Fibroblast of the aortic adventitia (primary cell): ENCODE measurements around the gene OLFML2B. TPM values are rescaled to one million over a fixed set of nuclear protein-coding genes. Genes with fewer than 3 reads are reported as not detected.
"Not testable (repeated sequence)": the region's sequence is repeated elsewhere in the genome, so short reads cannot be mapped to it uniquely, and the experiment has no call there.

Experiments used
- DNase-seq: peaks from one replicate; pipeline ENCODE4 v3.0.0-alpha.2; 2010; ENCODE audit warnings: low read depth
- H3K4me3 ChIP-seq: 2 replicates; pipeline ENCODE4 v1.5.1; 2011; ENCODE audit warnings: low read depth, mild to moderate bottlenecking, control low read depth, low read length, moderate library complexity
- CTCF ChIP-seq: IDR thresholded peaks from 2 replicates; pipeline ENCODE4 v1.5.1; 2011; ENCODE audit warnings: mild to moderate bottlenecking, low read length, control low read depth, inconsistent platforms; ENCODE audit not compliant: insufficient read depth
- total RNA-seq: library from RNA; depleted of rRNA; stranded (reverse); fragments of >200 nt; gene quantifications from 2 replicates; pipeline ENCODE4 v1.2.3, GENCODE V29; 2012; ENCODE audit warnings: low replicate concordance

The OLFML2B gene
- total RNA-seq, 1 donor = 14.5 TPM

GRCh38 chr1:162018418-162018817 is 5.3 kb downstream of the OLFML2B start:
- H3K4me3 ChIP-seq = no peak overlapping the region
- no peak for TF ChIP-seq CTCF
- no peak for DNase-seq

- not testable (repeated sequence) for DNase-seq, H3K4me3 ChIP-seq
These were observed 5.9 kb downstream of the OLFML2B start for GRCh38 chr1:162017791-162018190.

DNA sequence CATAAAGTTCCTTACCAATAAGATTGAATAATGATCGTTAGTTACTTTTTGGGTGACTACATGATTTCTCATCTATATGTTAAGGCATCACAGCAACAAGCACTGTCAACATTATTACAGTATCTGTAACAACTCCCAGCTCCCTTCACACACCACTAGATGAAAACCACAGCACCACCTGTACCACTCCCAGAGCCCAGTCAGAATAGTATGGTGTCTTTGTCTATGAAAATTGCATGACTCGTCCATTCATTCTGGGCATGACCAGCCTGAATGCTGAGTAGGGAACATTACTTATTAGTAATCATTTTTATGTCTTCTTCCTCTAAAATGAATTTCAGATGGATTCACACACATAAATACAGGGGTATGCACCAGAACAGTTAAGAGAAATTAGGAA is 7.0 kb downstream of the OLFML2B start:
- no peak overlapping the region for H3K4me3 ChIP-seq
- no peak for DNase-seq
- TF ChIP-seq CTCF = no peak

GRCh38 chr1:162015196-162015595 is 8.5 kb downstream of the OLFML2B start:
- DNase-seq = no peak
- TF ChIP-seq CTCF = no peak
- H3K4me3 ChIP-seq = no peak overlapping the region

DNA sequence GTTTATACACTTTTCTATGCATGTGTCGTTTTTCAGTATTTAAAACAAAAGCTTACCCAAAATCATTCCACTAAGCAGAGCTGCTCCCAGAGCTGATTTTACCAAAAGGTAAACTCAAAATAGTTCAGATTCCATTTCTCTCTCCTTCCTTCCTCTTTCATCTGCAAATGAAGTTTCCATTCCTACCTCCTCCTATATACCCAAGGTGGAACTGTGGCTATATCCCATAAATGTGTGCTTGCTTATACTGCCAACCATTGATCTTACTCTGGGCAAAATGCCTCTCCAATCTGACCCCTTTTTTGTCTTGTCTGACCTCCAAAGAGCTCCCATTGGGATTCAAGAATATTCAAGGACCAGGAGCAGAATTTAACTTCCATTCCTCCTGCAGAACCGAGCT is 9.5 kb downstream of the OLFML2B start:
- no peak overlapping the region for H3K4me3 ChIP-seq
- TF ChIP-seq CTCF = no peak

GRCh38 chr1:162013289-162013688 is 10.4 kb downstream of the OLFML2B start:
- no peak for DNase-seq
- no peak overlapping the region for H3K4me3 ChIP-seq
- TF ChIP-seq CTCF = no peak

More for the DNA sequence above, 9.5 kb downstream of the OLFML2B start:
- no peak for DNase-seq

- TF ChIP-seq CTCF = no peak
- DNase-seq = peak; percentile 10
- no peak overlapping the region for H3K4me3 ChIP-seq
These were observed 12.2 kb downstream of the OLFML2B start for GRCh38 chr1:162011337-162012012.
